HG03025 (cell line): ENCODE results near the gene PLA2G7.
"Not testable (repeated sequence)": the region's sequence is repeated elsewhere in the genome, so short reads cannot be mapped to it uniquely, and the experiment has no call there.

Source experiments
- ATAC-seq: cut with Tn5 transposase; IDR thresholded peaks from one replicate; pipeline ENCODE4 v1.9.1; 2021; ENCODE audit warnings: mild to moderate bottlenecking, moderate library complexity; ENCODE audit not compliant: unreplicated experiment, low FRiP score

Gene PLA2G7

GRCh38 chr6:46749731-46750130, 14.6 kb upstream of the PLA2G7 start:
- no peak for ATAC-seq

GRCh38 chr6:46748940-46749503, 13.8 kb upstream of the PLA2G7 start:
- ATAC-seq = no peak

DNA sequence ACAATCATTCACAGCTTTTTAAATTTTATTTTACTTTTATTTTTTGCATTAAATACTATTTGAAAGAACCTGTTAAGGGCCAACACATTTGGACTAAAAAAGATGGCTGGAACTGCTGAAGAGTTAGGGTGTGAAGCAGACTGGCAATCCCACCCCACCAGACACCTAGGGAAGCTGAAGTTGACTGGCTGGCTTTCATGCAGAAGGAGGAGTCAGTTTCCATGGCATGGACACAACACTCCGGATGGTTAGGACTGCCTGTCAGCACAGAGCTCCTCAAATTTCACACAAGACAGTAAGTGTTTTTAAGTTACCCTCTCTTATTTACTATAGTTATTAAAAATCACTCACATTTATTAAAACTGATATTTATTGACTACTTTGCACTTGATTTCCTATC, 11.5 kb upstream of the PLA2G7 start, which contains the start of gene ANKRD66:
ANKRD66 (plus strand) TSS at position 238 of the 400 bp plus-strand sequence. CDS start 5,016 bp downstream, outside the sequence.
- no peak for ATAC-seq

- ATAC-seq = no peak
These were observed 10.8 kb upstream of the PLA2G7 start for GRCh38 chr6:46745973-46746372.

- ATAC-seq = not testable (repeated sequence)
These were observed 9.1 kb upstream of the PLA2G7 start for GRCh38 chr6:46744159-46744725.

- ATAC-seq = no peak
These were observed 8.4 kb upstream of the PLA2G7 start for GRCh38 chr6:46743425-46744158.

DNA sequence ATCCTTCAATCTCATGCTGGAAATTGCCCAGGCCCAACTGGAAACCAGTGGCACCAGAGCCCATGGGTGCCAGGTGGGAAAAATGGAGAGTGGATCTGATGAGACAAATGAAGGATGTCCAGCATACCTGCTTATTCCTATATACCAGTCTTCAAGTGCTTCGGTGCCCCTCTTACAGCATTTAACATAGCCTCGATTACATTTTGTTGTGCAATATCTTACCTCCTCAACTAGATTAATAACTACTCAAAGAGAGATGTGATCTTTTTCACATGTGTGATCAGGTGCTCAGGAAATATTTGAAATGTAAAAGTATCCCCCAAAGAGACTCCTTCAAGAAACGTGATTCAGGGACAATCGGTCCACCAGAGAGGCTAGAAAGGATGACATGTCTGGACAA, 6.7 kb upstream of the PLA2G7 start:
- ATAC-seq = no peak

GRCh38 chr6:46741482-46741881, 6.3 kb upstream of the PLA2G7 start:
- ATAC-seq = no peak

DNA sequence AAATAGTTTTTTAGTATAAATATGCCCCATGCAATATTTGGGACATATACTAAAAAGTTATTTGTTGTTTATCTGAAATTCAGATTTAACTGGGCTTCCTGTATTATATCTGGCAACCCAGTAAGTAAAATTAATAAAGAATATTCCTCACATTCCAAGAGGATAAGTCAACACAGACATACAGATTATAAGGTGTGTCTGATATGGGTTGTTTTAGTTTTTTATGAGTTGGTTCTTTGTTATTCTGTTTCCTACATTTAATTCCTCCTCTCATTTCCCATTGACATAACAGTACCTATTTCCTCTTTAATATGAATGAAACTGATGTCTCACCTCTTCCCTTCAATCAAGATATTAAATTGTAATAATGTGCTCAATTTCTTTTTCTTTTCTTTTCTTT, 1.7 kb upstream of the PLA2G7 start:
- no peak for ATAC-seq

DNA sequence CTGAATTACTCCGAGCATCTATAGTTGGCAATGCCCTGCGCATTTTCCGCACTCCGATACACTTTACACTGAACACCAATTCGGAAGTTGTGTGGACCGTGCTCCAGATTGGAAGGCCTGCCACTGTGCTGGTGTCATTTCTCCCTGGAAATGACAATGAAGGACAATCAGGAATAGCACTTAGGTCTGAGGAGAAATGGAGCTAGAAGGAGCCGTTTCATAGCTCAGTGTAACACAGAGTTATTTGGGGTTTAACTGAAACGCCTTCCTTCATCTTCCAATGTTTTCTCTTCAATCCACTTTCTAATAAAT, 501 bp upstream of the PLA2G7 start:
- ATAC-seq = no peak

DNA sequence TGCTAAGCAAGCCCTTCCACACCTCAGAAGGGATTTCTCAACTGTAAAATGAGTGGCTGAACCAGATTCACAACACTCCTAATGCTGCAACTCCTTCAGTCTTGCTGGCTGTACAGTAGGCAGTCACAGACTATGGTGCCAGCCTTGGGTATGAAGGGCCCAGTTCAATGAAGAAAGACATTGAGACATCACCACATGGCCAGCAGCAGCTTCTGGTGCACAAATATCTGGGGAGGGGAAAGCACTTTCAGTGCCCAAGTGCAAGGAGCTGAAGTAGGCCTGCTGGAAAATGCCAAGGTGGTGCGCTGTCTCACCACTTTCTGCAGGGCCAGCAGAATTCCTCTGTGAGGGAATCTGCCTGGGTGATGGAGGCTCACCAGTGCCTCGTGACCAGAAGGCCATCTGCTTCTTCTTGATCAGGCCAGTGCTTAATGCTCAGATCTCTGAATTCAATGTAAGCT, 1.8 kb downstream of the PLA2G7 start:
- no peak for ATAC-seq

GRCh38 chr6:46730921-46731461, 4.2 kb downstream of the PLA2G7 start:
- ATAC-seq = no peak

DNA sequence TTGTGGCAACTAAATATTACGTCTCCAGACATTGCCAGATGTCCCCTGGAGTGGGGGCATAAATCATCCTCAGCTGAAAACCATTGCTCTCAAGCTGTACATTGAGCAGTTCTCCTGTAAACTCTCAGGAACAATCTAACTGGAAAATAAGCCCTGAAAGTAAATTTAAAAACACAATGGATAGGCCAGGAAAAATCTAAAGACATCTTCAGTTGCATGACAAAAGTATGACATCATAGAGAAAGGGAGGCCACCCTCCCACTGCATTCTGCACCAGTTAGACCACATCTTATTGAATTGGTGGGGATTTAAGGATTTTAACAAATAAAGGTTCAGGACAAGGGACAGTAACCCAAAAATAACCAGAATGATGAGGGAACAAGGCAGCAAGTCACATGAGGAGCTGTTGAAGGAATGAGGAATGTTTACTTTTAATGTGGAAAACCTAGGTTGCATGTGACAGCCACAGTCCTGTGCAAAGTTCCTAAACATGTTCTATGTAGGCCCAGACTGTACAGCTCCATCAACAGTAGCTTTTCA, 5.3 kb downstream of the PLA2G7 start:
- no peak for ATAC-seq

GRCh38 chr6:46720401-46720800, 14.8 kb downstream of the PLA2G7 start:
- ATAC-seq = no peak

DNA sequence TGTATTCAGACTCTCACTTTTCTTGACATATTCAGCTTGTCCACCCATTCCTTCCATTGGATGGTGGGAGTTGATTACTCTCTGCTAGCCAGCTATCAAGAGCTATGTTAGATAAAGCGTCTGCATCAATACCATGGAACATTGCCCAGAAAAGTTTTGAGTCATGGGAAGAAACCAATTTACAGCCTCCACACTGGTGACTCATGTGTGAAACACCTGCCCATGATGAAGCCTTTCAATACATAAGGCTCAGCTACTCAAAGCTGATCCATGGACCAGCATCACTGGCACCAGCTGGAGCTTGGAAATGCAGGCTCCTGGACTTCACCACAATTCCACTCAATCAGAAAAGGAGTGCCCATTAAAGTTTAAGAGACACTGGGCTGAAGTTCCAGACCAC, 16.1 kb downstream of the PLA2G7 start:
- ATAC-seq = no peak

DNA sequence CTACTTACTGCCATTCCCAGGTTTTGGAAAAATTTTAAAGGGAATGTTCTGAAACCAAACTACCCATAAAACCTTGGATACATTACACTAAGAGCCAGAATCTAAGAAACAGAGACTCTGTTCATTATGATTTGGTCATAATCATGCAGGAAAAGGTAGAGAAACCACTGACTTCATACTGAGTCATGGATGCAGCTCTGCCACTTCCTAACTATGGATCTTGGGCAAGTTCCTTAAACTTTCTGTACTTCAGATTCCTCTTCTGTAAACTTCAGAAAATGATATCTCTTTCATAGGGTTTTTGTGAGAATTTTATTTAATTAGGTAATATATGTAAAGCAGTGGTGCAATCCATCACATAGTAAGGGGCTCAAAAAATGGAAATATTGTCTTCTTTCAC, 20.0 kb downstream of the PLA2G7 start:
- ATAC-seq = no peak

DNA sequence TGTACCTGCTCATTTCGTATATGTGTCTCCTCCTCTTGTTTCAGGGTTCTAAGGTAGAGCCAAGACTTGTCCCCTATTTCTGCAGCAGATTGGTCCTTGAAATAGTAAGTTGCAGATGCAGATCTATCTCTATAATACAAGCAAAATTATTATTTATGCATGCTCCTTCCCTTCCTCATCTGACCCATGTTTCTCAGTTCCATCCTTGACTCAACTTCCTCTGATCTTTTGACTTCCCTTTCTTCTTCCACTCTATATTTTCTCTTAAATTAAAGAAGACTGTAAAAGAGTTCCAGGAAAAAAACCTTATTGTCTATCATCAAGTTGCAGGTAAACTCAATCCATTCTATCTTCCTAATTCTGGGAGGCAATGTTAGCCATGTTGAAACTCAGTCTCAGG, 23.7 kb downstream of the PLA2G7 start:
- ATAC-seq = no peak

DNA sequence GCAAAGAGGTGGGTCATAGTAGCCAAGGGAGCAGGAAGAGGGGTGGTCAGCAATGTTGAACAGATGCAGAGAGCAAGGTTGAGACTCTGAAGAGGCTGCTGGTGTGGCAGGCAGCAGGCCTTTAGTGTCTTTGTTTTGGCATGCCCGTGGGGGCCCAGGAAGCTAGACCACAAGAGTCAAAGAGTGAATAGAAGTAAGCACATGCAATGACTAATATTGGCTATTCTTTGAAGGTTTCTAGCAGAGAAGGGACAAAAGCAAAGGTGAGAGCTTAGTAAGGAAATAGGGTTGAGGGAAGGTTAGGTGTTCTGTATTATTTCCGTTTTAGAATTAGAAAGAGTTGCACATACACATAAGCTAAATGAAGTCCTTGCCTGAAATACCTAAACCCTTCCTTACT, 28.7 kb downstream of the PLA2G7 start:
- ATAC-seq = no peak

GRCh38 chr6:46704562-46704961, 30.6 kb downstream of the PLA2G7 start:
- ATAC-seq = no peak

GRCh38 chr6:46699970-46700369, 35.2 kb downstream of the PLA2G7 start:
- no peak for ATAC-seq

- ATAC-seq = no peak
These were observed 44.2 kb downstream of the PLA2G7 start for GRCh38 chr6:46690911-46691451.
